Psoas muscle (tissue), 8 donors: ENCODE measurements around the gene SLC36A3. TPM values are rescaled to one million over a fixed set of nuclear protein-coding genes. Genes with fewer than 3 reads are reported as not detected.

ENCODE experiments used
- ATAC-seq, 4 donors: fragments of 200-7000 bp; cut with Tn5 transposase; one replicate each; pipeline ENCODE4 v1.9.1; 2020; ENCODE audit warnings: moderate library complexity in 3 of 4, mild to moderate bottlenecking in 2 of 4
- DNase-seq, 2 donors: peaks; one replicate each; pipeline ENCODE4 v3.0.0-alpha.2; 2020
- H3K27ac ChIP-seq: fragments of 200-600 bp; one replicate; pipeline ENCODE4 v1.8.0; 2022
- H3K27me3 ChIP-seq, 3 donors: fragments of 200-600 bp in 1 of 3; one replicate each; pipeline versions ENCODE4 v1.6.1 to v1.8.0; 2013 to 2022; ENCODE audit warnings: low read length in 2 of 3, mild to moderate bottlenecking in 2 of 3, moderate library complexity in 1 of 3; ENCODE audit not compliant: insufficient read depth in 3 of 3
- H3K36me3 ChIP-seq, 2 donors: fragments of 200-600 bp in 1 of 2; one replicate each; pipeline versions ENCODE4 v1.6.1 to v1.8.0; 2013 to 2022; ENCODE audit warnings: low read depth in 1 of 2, mild to moderate bottlenecking in 1 of 2, moderate library complexity in 1 of 2; ENCODE audit not compliant: insufficient read depth in 1 of 2
- H3K4me1 ChIP-seq: fragments of 200-600 bp; one replicate; pipeline ENCODE4 v1.8.0; 2022
- H3K4me3 ChIP-seq: fragments of 200-600 bp; one replicate; pipeline ENCODE4 v1.8.0; 2022; ENCODE audit warnings: mild to moderate bottlenecking
- H3K9me3 ChIP-seq: fragments of 200-600 bp; one replicate; pipeline ENCODE4 v1.8.0; 2022
- CTCF ChIP-seq: fragments of 200-600 bp; IDR thresholded peaks from one replicate; pipeline ENCODE4 v1.8.0; 2022; ENCODE audit warnings: antibody characterized with exemption
- WGBS, 3 donors: extraction: QIAGEN DNeasy Blood & Tissue Kit; methylation state at CpG; one replicate each; pipeline versions ENCODE4 v1.1.6 to v1.1.7; 2013; 5-methylcytosine and 5-hydroxymethylcytosine counted together
- intact Hi-C, 2 donors: fragments of 100-400 bp; cut with DNase I; formaldehyde crosslinking; loops; one replicate each; pipeline versions ENCODE4 v1.11.0 to v1.14.2; 2022
- long read RNA-seq, 2 donors: library from polyadenylated mRNA; unstranded; transcript quantifications; one replicate each; pipeline ENCODE4 v2.0.0, GENCODE V29; 2021
- polyA plus RNA-seq, 3 donors: library from polyadenylated mRNA; stranded (reverse); fragments of 200-250 nt; gene quantifications; one replicate each; pipeline ENCODE4 v1.2.3, GENCODE V29; 2013
- total RNA-seq, 4 donors: library from RNA; stranded (reverse); fragmentation: NEBNext Ultra II Directional in 2 of 4; extraction: Animal tissue kit (Norgen Biotek cat#: 25700) in 2 of 4; gene quantifications; one replicate each; pipeline versions ENCODE4 v1.2.1 to v1.2.4, GENCODE V29; 2021 to 2023
- donor health status: healthy with polysubstance abuse.
- donor health status: DM: no; HTN: no; CAD: no; lungs with moderate emphysema.
- donor health status: Bipolar disorder and iron deficiency.
- donor health status: healthy.
- donor health status: DM: yes; HTN: yes; CAD: no.
- donor health status: DM: no; HTN: no; CAD: no.
- donor health status: DM: no; HTN: no; CAD: no.
- donor health status: DM: yes; HTN: yes; CAD: no.

Gene SLC36A3
- total RNA-seq = not detected
- not detected for polyA plus RNA-seq
- long read RNA-seq, donor 1 = 0 reads
- long read RNA-seq, donor 2 = 0 reads

GRCh38 chr5:151303666-151304065 is at the start of gene SLC36A3:
Gene SLC36A3 (minus strand): TSS chr5:151303766. CDS start chr5:151303354, 412 bp downstream.
- intact Hi-C loops = no loop called here
- Histone ChIP-seq H3K27me3 (no peaks in the 10 kb centered on the region), H3K36me3 (no peaks in the 10 kb centered on the region), H3K27ac (no peak within 1 kb of the TSS), H3K9me3 (no peaks in the 10 kb centered on the region), H3K4me1 (no peaks in the 10 kb centered on the region), H3K4me3 (no peak within 1 kb of the TSS)
- TF ChIP-seq CTCF = no peak
- ATAC-seq = no peak
- 60 to 90% (median 80%) methylated on average over 2 of the region's 2 CpGs for WGBS, 3 donors
- DNase-seq = no peak

GRCh38 chr5:151351671-151352070 is 48.1 kb upstream of the SLC36A3 start:
- Histone ChIP-seq H3K4me3 (no peak overlapping the region), H3K27me3 (no peaks in the 10 kb centered on the region), H3K27ac (no peak overlapping the region), H3K4me1 (peaks cover 23% of the 10 kb centered on the region), H3K36me3 (no peaks in the 10 kb centered on the region), H3K9me3 (no peaks in the 10 kb centered on the region)
- TF ChIP-seq CTCF = no peak
- WGBS, 3 donors = 89 to 100% (median 93%) methylated on average over 1 of the region's 1 CpG
- ATAC-seq (no peak), DNase-seq (no peak)
- intact Hi-C loops = no loop called here

- ATAC-seq (peak; percentile 5 to 58 (median 30)), DNase-seq (no peak)
- no peak for TF ChIP-seq CTCF
- H3K27ac ChIP-seq = peak overlapping the region; percentile 91
- no peaks in the 10 kb centered on the region for H3K27me3 ChIP-seq
- no peaks in the 10 kb centered on the region for H3K9me3 ChIP-seq
- peaks cover 30% of the 10 kb centered on the region for H3K4me1 ChIP-seq
- 12 to 27% (median 19%) methylated on average over 6 of the region's 6 CpGs for WGBS, 3 donors
- peaks cover 0 to 3% of the 10 kb centered on the region in 2 donors for H3K36me3 ChIP-seq
- intact Hi-C loops = loop anchor here (2.0 to 10.0 kb wide), 4 partner anchors 34 to 86 kb away; no protein-coding TSS in a partner anchor
- peak overlapping the region; percentile 28 for H3K4me3 ChIP-seq
Measured at GRCh38 chr5:151348789-151349188, 45.2 kb upstream of the SLC36A3 start.

GRCh38 chr5:151347369-151347768 is 43.8 kb upstream of the SLC36A3 start, which contains the start of gene SLC36A2:
Gene SLC36A2 (minus strand): TSS chr5:151347559. CDS start chr5:151347460, 99 bp downstream.
- Histone ChIP-seq H3K27me3 (no peaks in the 10 kb centered on the region), H3K36me3 (peaks cover 0 to 17% of the 10 kb centered on the region in 2 donors), H3K4me3 (peak within 1 kb of the TSS; percentile 69), H3K9me3 (no peaks in the 10 kb centered on the region), H3K27ac (peak within 1 kb of the TSS; percentile 91), H3K4me1 (peaks cover 30% of the 10 kb centered on the region)
- WGBS, 3 donors = 12 to 33% (median 22%) methylated on average over 8 of the region's 8 CpGs
- ATAC-seq = peak; percentile 59 to 74 (median 71)
- no peak for TF ChIP-seq CTCF
- intact Hi-C loops = loop anchor here (5.0 to 10.0 kb wide), 3 partner anchors 35 to 87 kb away; no protein-coding TSS in a partner anchor
- DNase-seq = peak; percentile 44 to 80
